Measurements from ENCODE around the gene CLEC16A. TPM values are rescaled to one million over a fixed set of nuclear protein-coding genes. Genes with fewer than 3 reads are reported as not detected.

The CLEC16A gene
- total and polyA plus RNA-seq, 4 donors = 14.3 to 44.4 (median 26.4) TPM

GRCh38 chr16:10972108-10972818, 27.9 kb downstream of the CLEC16A start:
- no peak for DNase-seq
- H3K36me3 ChIP-seq (ENCODE audit: control insufficient read depth in 4 of 4, insufficient read depth in 4 of 4, low read length in 4 of 4) = peaks cover 0 to 26% (median 6%) of the 10 kb centered on the region in 4 donors
- no peaks in the 10 kb centered on the region for H3K9me3 ChIP-seq (ENCODE audit: control insufficient read depth in 4 of 4, insufficient read depth in 3 of 4, low read length in 3 of 4)
- WGBS, 2 donors = 61 to 69% methylated on average over 4 of the region's 4 CpGs
- no peak for ATAC-seq (ENCODE audit: insufficient read depth, low FRiP score)
- peaks cover 0 to 47% (median 4%) of the 10 kb centered on the region in 5 donors for H3K4me1 ChIP-seq (ENCODE audit: control insufficient read depth in 5 of 5, insufficient read depth in 5 of 5, low read length in 5 of 5)
- H3K27me3 ChIP-seq (ENCODE audit: control insufficient read depth in 3 of 3, insufficient read depth in 3 of 3, low read length in 2 of 3) = no peaks in the 10 kb centered on the region
- TF ChIP-seq, protein P1, sequence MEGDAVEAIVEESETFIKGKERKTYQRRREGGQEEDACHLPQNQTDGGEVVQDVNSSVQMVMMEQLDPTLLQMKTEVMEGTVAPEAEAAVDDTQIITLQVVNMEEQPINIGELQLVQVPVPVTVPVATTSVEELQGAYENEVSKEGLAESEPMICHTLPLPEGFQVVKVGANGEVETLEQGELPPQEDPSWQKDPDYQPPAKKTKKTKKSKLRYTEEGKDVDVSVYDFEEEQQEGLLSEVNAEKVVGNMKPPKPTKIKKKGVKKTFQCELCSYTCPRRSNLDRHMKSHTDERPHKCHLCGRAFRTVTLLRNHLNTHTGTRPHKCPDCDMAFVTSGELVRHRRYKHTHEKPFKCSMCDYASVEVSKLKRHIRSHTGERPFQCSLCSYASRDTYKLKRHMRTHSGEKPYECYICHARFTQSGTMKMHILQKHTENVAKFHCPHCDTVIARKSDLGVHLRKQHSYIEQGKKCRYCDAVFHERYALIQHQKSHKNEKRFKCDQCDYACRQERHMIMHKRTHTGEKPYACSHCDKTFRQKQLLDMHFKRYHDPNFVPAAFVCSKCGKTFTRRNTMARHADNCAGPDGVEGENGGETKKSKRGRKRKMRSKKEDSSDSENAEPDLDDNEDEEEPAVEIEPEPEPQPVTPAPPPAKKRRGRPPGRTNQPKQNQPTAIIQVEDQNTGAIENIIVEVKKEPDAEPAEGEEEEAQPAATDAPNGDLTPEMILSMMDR (IDR thresholded peaks at IDR 0.05; ENCODE audit: control extremely low read depth, extremely low read depth) = no peak
- H3K27ac ChIP-seq (ENCODE audit: low read depth in 1 of 2, low read length in 1 of 2) = peak overlapping the region in 1 of 2 donors; percentile 10
- no peak overlapping the region for H3K9ac ChIP-seq (ENCODE audit: insufficient read depth in 1 of 2, low read length in 2 of 2)
- no peak overlapping the region for H3K4me3 ChIP-seq

DNA sequence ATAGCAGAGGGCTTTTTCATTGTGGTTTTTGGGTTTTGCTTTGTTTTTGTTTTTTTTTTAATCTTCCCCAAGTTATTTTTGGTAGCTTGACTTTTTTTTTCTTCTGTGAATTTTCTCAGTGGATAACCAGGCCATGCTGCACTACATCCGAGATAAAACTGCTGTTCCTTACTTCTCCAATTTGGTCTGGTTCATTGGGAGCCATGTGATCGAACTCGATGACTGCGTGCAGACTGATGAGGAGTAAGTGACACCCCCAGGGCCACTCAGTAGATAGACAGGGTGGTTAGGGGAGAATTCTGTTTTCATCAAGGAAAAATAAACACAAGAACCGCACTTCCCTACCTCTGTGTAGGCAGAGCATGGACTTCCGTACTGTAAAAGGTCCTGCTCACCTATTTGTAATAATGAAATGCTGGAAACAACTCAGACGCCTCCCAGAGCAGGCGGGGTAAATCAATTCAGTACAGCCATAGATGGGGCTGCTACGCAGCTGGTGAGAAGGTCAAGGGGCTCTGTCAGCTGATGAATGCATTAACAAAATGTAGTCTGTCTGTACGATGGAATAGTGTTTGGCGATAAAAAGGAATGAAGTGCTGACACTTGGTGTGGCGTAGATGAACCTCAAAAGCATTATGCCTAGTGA, 28.6 kb downstream of the CLEC16A start:
- 86 to 87% methylated on average over 12 of the region's 12 CpGs for WGBS, 2 donors
- DNase-seq (no peak), ATAC-seq (ENCODE audit: insufficient read depth, low FRiP score) (no peak)
- peaks cover 0 to 28% (median 6%) of the 10 kb centered on the region in 4 donors for H3K36me3 ChIP-seq (ENCODE audit: control insufficient read depth in 4 of 4, insufficient read depth in 4 of 4, low read length in 4 of 4)
- H3K4me1 ChIP-seq (ENCODE audit: control insufficient read depth in 5 of 5, insufficient read depth in 5 of 5, low read length in 5 of 5) = peaks cover 0 to 46% (median 10%) of the 10 kb centered on the region in 5 donors
- H3K27me3 ChIP-seq (ENCODE audit: control insufficient read depth in 3 of 3, insufficient read depth in 3 of 3, low read length in 2 of 3) = no peaks in the 10 kb centered on the region
- no peaks in the 10 kb centered on the region for H3K9me3 ChIP-seq (ENCODE audit: control insufficient read depth in 4 of 4, insufficient read depth in 3 of 4, low read length in 3 of 4)
- TF ChIP-seq, protein P1 (IDR thresholded peaks at IDR 0.05; ENCODE audit: control extremely low read depth, extremely low read depth) = no peak
- H3K9ac ChIP-seq (ENCODE audit: insufficient read depth in 1 of 2, low read length in 2 of 2) = peak overlapping the region in 1 of 2 donors; percentile 3
- no peak overlapping the region for H3K27ac ChIP-seq (ENCODE audit: low read depth in 1 of 2, low read length in 1 of 2)
- no peak overlapping the region for H3K4me3 ChIP-seq

- 83 to 87% methylated on average over 3 of the region's 3 CpGs for WGBS, 2 donors
- H3K4me3 ChIP-seq = no peak overlapping the region
- TF ChIP-seq, protein P1 (IDR thresholded peaks at IDR 0.05; ENCODE audit: control extremely low read depth, extremely low read depth) = no peak
These were observed 32.3 kb downstream of the CLEC16A start for GRCh38 chr16:10976634-10977033.

More at GRCh38 chr16:10976634-10977033, 32.3 kb downstream of the CLEC16A start:
- DNase-seq (peak; percentile 89 to 91 (median 90)), ATAC-seq (ENCODE audit: insufficient read depth, low FRiP score) (no peak)
- peaks cover 0 to 63% (median 24%) of the 10 kb centered on the region in 5 donors for H3K4me1 ChIP-seq (ENCODE audit: control insufficient read depth in 5 of 5, insufficient read depth in 5 of 5, low read length in 5 of 5)
- no peak overlapping the region for H3K27ac ChIP-seq (ENCODE audit: low read depth in 1 of 2, low read length in 1 of 2)
- no peaks in the 10 kb centered on the region for H3K27me3 ChIP-seq (ENCODE audit: control insufficient read depth in 3 of 3, insufficient read depth in 3 of 3, low read length in 2 of 3)
- H3K36me3 ChIP-seq (ENCODE audit: control insufficient read depth in 4 of 4, insufficient read depth in 4 of 4, low read length in 4 of 4) = peaks cover 0 to 27% (median 7%) of the 10 kb centered on the region in 4 donors
- no peaks in the 10 kb centered on the region for H3K9me3 ChIP-seq (ENCODE audit: control insufficient read depth in 4 of 4, insufficient read depth in 3 of 4, low read length in 3 of 4)
- H3K9ac ChIP-seq (ENCODE audit: insufficient read depth in 1 of 2, low read length in 2 of 2) = peak overlapping the region in 1 of 2 donors; percentile 36

Data from lung (tissue), 12 donors.